Spinal cord (tissue), 10 donors: ENCODE data around the gene ZNF600. TPM values are rescaled to one million over a fixed set of nuclear protein-coding genes. Genes with fewer than 3 reads are reported as not detected.
"Not testable (repeated sequence)": the region's sequence is repeated elsewhere in the genome, so short reads cannot be mapped to it uniquely, and the experiment has no call there.

ENCODE experiments used
- DNase-seq, 6 donors: peaks; one replicate each; pipeline versions ENCODE4 v3.0.0 to v3.0.0-alpha.2; 2013 to 2015; ENCODE audit warnings: low spot score in 6 of 6, low read depth in 4 of 6
- H3K27ac ChIP-seq: one replicate; pipeline ENCODE4 v1.5.1; 2013; ENCODE audit warnings: low read depth, low read length, control low read depth
- H3K27me3 ChIP-seq: one replicate; pipeline ENCODE4 v1.6.1; 2013; ENCODE audit warnings: low read length; ENCODE audit not compliant: control insufficient read depth, insufficient read depth
- H3K36me3 ChIP-seq: one replicate; pipeline ENCODE4 v1.6.1; 2013; ENCODE audit warnings: low read length; ENCODE audit not compliant: control insufficient read depth, insufficient read depth
- H3K4me1 ChIP-seq: one replicate; pipeline ENCODE4 v1.6.1; 2013; ENCODE audit warnings: low read length; ENCODE audit not compliant: control insufficient read depth, insufficient read depth
- H3K4me3 ChIP-seq: one replicate; pipeline ENCODE4 v1.5.1; 2013; ENCODE audit warnings: low read depth, low read length, control low read depth
- H3K9me3 ChIP-seq: one replicate; pipeline ENCODE4 v1.6.1; 2013; ENCODE audit warnings: low read length; ENCODE audit not compliant: control insufficient read depth, insufficient read depth
- WGBS: methylation state at CpG from one replicate; pipeline ENCODE4 v1.1.5; 2013; ENCODE audit warnings: missing lambda C conversion rate; ENCODE audit not compliant: insufficient coverage; 5-methylcytosine and 5-hydroxymethylcytosine counted together
- polyA plus RNA-seq, 2 donors: library from polyadenylated mRNA; unstranded; fragments of 120-200 nt; gene quantifications; one replicate each; pipeline ENCODE4 v1.2.1, GENCODE V29; 2013; ENCODE audit not compliant: insufficient read length in 2 of 2
- total RNA-seq, 2 donors: library from RNA; depleted of rRNA in 1 of 2; stranded (reverse); fragments of 120-200 nt in 1 of 2; fragments of >200 nt in 1 of 2; gene quantifications; one replicate each; pipeline versions ENCODE4 v1.2.3 to v1.2.4, GENCODE V29; 2013 to 2014
- donor health status: healthy.

Gene ZNF600
- total and polyA plus RNA-seq, 4 donors = 0.92 to 5.7 (median 2.2) TPM

- Histone ChIP-seq H3K4me3 (no peak overlapping the region), H3K9me3 (no peaks in the 10 kb centered on the region), H3K4me1 (no peaks in the 10 kb centered on the region), H3K27ac (no peak overlapping the region), H3K27me3 (no peaks in the 10 kb centered on the region), H3K36me3 (no peaks in the 10 kb centered on the region)
- 93% methylated on average over 3 of the region's 3 CpGs for WGBS
- DNase-seq = no peak
Observed at GRCh38 chr19:52743091-52743490, 43.5 kb downstream of the ZNF600 start.

- no CpG with 5 or more reads among the region's 3 CpGs for WGBS
Observed at GRCh38 chr19:52742516-52742915, 44.1 kb downstream of the ZNF600 start.

GRCh38 chr19:52741951-52742485 is 44.6 kb downstream of the ZNF600 start:
- no peaks in the 10 kb centered on the region for H3K27me3 ChIP-seq
- no peak overlapping the region for H3K27ac ChIP-seq
- WGBS = 85% methylated on average over 3 of the region's 6 CpGs
- no peak for DNase-seq
- no peaks in the 10 kb centered on the region for H3K9me3 ChIP-seq
- H3K4me3 ChIP-seq = no peak overlapping the region
- H3K4me1 ChIP-seq = no peaks in the 10 kb centered on the region
- H3K36me3 ChIP-seq = no peaks in the 10 kb centered on the region

More at GRCh38 chr19:52742516-52742915, 44.1 kb downstream of the ZNF600 start:
- no peaks in the 10 kb centered on the region for H3K27me3 ChIP-seq
- no peaks in the 10 kb centered on the region for H3K36me3 ChIP-seq
- no peak for DNase-seq
- H3K4me1 ChIP-seq = no peaks in the 10 kb centered on the region
- H3K27ac ChIP-seq = no peak overlapping the region
- H3K9me3 ChIP-seq = no peaks in the 10 kb centered on the region
- H3K4me3 ChIP-seq = no peak overlapping the region

- H3K36me3 ChIP-seq, H3K27ac ChIP-seq, H3K4me3 ChIP-seq, H3K27me3 ChIP-seq, H3K9me3 ChIP-seq, H3K4me1 ChIP-seq, DNase-seq: not testable (repeated sequence)
- 72% methylated on average over 4 of the region's 7 CpGs for WGBS
Observed at GRCh38 chr19:52741371-52741770, 45.2 kb downstream of the ZNF600 start.

- Histone ChIP-seq H3K9me3 (no peaks in the 10 kb centered on the region), H3K4me3 (no peak overlapping the region), H3K27me3 (no peaks in the 10 kb centered on the region), H3K4me1 (peaks cover 13% of the 10 kb centered on the region), H3K27ac (no peak overlapping the region), H3K36me3 (no peaks in the 10 kb centered on the region)
- 92% methylated on average over 6 of the region's 14 CpGs for WGBS
- DNase-seq = no peak
Observed at GRCh38 chr19:52739576-52739975, 47.0 kb downstream of the ZNF600 start.

- Histone ChIP-seq H3K4me1 (peaks cover 17% of the 10 kb centered on the region), H3K27me3 (no peaks in the 10 kb centered on the region), H3K9me3 (no peaks in the 10 kb centered on the region), H3K36me3 (peaks cover 3% of the 10 kb centered on the region), H3K27ac (peak overlapping the region; percentile 83), H3K4me3 (no peak overlapping the region)
- peak in 1 of 6 donors; percentile 38 for DNase-seq
- WGBS = 39% methylated on average over 10 of the region's 18 CpGs
Observed at GRCh38 chr19:52735734-52736133, 50.9 kb downstream of the ZNF600 start.

- Histone ChIP-seq H3K36me3 (peaks cover 3% of the 10 kb centered on the region), H3K4me1 (peaks cover 17% of the 10 kb centered on the region), H3K27ac (peak within 1 kb of the TSS; percentile 83), H3K27me3 (no peaks in the 10 kb centered on the region), H3K9me3 (no peaks in the 10 kb centered on the region), H3K4me3 (peak within 1 kb of the TSS; percentile 60)
- under 1% methylated on average over 26 of the region's 38 CpGs for WGBS
- peak; percentile 87 to 99 (median 91) for DNase-seq
Observed at GRCh38 chr19:52734893-52735661, 51.5 kb downstream of the ZNF600 start, which contains the start of gene ZNF611. TSS of gene ZNF611 (minus strand) at chr19:52735044. CDS start at chr19:52715894, 19,150 bp downstream.

GRCh38 chr19:52734331-52734892 is 52.2 kb downstream of the ZNF600 start:
- peak overlapping the region; percentile 60 for H3K4me3 ChIP-seq
- H3K4me1 ChIP-seq = peaks cover 17% of the 10 kb centered on the region
- WGBS = 0% methylated on average over 36 of the region's 39 CpGs
- DNase-seq = peak in 1 of 6 donors; percentile 37
- H3K36me3 ChIP-seq = peaks cover 3% of the 10 kb centered on the region
- peak overlapping the region; percentile 83 for H3K27ac ChIP-seq
- no peaks in the 10 kb centered on the region for H3K27me3 ChIP-seq
- no peaks in the 10 kb centered on the region for H3K9me3 ChIP-seq

- peaks cover 31% of the 10 kb centered on the region for H3K36me3 ChIP-seq
- not testable (repeated sequence) for H3K27me3 ChIP-seq, H3K9me3 ChIP-seq, H3K4me3 ChIP-seq, DNase-seq, H3K4me1 ChIP-seq, H3K27ac ChIP-seq
- whole genome bisulfite sequencing = 90% methylated on average over 9 of the region's 16 CpGs
Observed at GRCh38 chr19:52726051-52726450, 60.5 kb downstream of the ZNF600 start.
